HG03469 (cell line): Measurements from ENCODE around the gene ATF3.
A peak's percentile ranks its signal among the peaks of the same experiment; 100 is the strongest.
"Not testable (repeated sequence)": the region's sequence is repeated elsewhere in the genome, so short reads cannot be mapped to it uniquely, and the experiment has no call there.

Experiments
- ATAC-seq: cut with Tn5 transposase; IDR thresholded peaks from one replicate; pipeline ENCODE4 v1.9.1; 2021; ENCODE audit warnings: mild to moderate bottlenecking, moderate library complexity, moderate number of reproducible peaks; ENCODE audit not compliant: unreplicated experiment

The ATF3 gene

DNA sequence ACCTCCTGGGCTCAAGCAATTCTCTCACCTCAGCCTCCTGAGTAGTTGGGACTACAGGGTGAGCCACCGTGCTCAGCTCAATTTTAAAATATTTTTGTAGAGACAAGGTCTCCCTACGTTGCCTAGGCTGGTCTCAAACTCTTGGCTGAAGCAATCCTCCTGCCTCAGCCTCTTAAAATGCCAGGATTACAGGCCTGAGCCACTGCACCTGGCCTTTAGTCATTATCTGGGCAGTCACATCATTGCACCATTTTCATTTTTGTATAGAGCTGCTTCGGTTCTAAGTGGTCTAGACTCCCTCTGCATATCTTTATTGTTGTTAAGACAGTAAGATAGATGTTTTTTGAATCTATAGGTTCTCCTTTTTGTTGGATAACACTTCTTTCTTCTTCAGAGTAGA lies 39.9 kb downstream of the ATF3 start:
- ATAC-seq: no peak

GRCh38 chr1:212649020-212649419 lies 40.5 kb downstream of the ATF3 start:
- no peak for ATAC-seq

- no peak for ATAC-seq
Observed at GRCh38 chr1:212650228-212650627, 41.7 kb downstream of the ATF3 start.

GRCh38 chr1:212651521-212651920 lies 43.0 kb downstream of the ATF3 start:
- no peak for ATAC-seq

- no peak for ATAC-seq
Observed at GRCh38 chr1:212651977-212652376, 43.4 kb downstream of the ATF3 start.

DNA sequence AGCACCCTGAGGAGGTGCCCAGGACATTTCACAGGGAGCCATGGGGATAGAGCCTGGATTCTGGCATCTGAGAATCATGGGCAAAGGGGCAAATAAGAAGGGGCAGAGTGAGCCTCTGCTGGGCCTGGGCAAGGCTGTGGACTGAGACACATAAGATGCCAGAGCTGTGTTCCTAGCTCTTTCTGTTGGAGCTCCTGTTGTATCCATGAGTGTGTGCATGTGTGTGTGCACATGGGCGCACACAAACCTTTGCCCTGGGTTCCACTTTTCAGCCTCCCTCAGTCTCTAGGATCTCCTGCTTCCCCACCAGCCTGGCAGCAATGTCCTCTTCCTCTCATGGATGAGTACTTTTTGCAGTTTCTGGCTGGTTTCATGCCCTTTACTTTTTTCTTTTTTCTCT lies 44.0 kb downstream of the ATF3 start:
- no peak for ATAC-seq

- ATAC-seq: no peak
Observed at GRCh38 chr1:212655668-212656440, 47.3 kb downstream of the ATF3 start.

DNA sequence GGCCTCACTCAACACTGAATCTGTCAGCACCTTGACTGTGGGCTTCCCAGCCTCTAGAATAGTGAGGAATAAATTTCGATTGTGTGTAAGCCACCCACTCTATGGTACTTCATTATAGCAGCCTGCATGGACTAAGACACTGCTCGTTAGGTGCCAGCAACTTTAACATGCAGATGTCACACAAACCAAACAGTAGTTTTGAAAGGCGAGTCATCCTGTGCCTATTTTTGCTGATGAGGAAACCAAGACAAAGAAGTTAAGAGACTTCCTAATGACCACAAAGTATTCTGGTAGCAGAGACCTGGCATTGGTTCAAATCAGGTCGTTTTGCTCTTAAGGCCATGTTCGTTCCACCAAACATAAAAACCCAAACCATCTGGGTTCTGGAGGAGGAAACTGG lies 48.2 kb downstream of the ATF3 start:
- ATAC-seq: no peak

GRCh38 chr1:212658250-212658649 lies 49.7 kb downstream of the ATF3 start:
- not testable (repeated sequence) for ATAC-seq

- ATAC-seq: no peak
Observed at GRCh38 chr1:212664409-212665199, 56.0 kb downstream of the ATF3 start.

- ATAC-seq: peak; percentile 81
Observed at GRCh38 chr1:212665241-212666115, 56.9 kb downstream of the ATF3 start.

- no peak for ATAC-seq
Observed at GRCh38 chr1:212666116-212666775, 57.7 kb downstream of the ATF3 start.

DNA sequence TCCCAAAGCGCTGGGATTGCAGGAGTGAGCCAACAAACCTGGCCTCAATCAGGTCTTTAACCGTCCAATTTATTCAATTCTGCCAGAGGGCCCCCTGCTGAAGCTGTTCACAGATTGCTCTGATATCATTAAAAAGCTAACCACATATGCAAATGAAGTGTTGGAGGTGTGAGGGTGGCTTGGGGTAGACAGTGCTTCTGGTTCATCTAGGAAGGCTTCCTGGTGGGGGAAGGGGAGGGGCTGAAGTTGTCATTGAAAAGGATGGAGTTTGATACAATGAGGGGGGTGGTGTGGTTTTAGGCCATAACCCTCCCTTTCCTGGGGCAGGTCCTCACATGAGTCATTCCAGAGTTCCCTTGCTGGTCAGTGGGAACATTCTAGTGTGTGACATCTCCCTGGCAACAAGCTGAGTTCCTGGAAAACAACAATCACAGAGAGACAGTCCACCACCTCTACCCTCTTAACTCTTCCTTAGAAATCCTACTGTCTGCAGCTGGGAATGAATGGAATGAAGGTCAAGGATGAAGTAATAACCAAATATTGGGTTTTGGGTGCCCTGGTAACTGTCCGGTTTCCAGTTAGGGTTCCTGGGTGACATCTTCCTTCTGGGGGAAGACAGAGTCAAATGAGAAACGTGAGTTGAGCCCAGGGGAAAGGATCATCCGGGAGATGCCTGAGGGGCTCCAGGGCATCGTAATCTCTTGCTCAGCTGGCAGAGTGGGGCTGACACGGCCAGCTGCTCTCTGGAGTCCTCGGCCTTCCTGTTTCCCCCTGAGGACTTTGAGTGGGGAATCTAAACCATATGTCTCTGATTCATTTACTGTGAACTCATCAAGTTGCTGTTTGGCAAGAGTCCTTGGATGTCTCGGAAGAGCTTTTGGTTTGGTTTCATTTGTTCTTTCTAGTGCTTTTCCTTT lies 58.9 kb downstream of the ATF3 start:
- peak; percentile 32 for ATAC-seq

DNA sequence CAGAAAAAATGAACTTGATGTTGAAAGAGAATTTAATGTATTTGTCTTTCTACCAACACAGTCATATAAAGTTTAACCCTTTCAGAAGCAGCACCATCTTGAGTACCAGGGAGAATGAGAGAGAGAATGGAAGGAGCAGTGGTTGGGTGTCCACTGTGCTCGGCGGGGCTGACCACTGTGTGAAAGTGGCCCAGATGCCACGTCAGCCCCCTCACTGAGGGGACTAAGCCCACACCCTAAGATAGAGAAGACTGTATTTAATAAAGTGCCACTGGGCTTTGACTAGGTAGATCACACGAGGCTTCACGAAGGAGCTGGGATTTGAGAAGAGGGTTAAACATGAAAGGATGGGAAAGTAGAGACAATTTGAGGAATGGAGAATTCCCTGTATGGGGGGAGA lies 59.9 kb downstream of the ATF3 start:
- no peak for ATAC-seq

GRCh38 chr1:212669102-212669501 lies 60.5 kb downstream of the ATF3 start:
- ATAC-seq: no peak

GRCh38 chr1:212669600-212669999 lies 61.0 kb downstream of the ATF3 start:
- ATAC-seq: no peak

DNA sequence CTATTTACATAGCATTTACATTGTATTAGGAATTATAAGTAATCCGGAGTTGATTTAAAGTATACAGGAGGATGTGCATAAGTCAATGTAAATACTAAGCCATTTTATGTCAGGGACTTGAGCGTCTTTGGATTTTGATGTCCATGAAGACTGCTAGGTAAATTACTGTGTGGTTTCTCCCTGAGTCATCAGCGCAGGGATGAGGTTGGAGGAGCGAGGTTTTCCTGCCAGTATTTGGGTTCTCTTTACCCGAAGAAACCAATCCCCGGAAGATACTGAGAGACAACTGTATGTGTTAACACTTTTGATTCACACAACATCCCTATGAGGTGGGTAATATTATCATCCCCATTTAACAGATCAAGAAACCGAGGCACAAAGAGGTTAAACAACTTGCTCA lies 61.7 kb downstream of the ATF3 start:
- ATAC-seq: no peak
